Hypothalamus (tissue), 51 donors: ENCODE data around the gene TUBG2.

Source experiments
- DNase-seq, 51 donors: peaks; one replicate each; lab custom pipeline; 2025; lab: John Stamatoyannopoulos, UW

Gene TUBG2

GRCh38 chr17:42692489-42692888 is 33.4 kb downstream of the TUBG2 start:
- no peak for DNase-seq

DNA sequence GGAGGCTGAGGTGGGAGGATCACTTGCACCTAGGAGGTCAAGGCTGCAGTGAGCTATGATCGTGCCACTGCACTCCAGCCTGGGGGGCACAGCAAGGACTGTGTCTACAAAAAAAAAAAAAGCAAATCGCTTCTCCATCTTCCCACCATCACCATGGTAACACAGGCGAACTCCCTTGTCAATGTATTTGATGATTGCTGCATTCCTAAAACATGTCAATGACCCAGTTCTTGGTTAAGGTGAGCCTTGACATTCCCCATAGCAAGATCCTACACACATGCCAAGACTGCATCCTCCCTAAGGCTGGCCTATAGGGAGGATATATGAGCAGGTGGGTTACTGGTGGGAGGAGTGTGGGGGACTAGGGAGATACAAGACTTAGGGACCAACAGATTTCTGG is 35.4 kb downstream of the TUBG2 start:
- no peak for DNase-seq

GRCh38 chr17:42695500-42695899 is 36.4 kb downstream of the TUBG2 start:
- no peak for DNase-seq

DNA sequence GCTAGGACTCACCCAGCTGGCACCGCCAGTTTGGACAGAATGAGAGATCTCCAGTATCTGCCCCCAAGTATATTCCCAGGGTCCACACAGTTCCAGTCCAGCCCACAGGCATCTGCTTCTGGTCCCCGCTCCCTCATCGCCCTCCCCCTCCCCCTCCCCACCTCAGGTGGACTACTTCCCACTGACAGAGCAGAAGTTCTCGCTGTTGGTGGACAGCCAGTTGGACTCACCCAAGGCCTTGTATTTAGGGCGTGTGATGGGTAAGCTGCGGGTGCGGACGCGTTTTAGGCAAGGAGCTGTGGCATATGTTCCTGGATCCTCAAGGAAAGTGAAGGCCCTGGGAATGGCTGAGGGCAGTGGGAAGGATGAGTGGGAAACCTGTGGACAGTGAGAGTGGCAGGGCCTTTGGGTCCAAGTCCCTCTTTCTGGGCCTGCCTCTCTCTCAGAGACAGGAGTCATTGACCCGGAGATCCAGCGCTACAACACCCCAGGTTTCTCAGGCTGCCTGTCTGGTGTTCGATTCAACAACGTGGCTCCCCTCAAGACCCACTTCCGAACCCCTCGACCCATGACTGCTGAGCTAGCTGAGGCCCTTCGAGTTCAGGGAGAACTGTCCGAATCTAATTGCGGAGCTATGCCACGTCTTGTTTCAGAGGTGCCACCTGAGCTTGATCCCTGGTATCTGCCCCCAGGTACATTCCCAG is 38.2 kb downstream of the TUBG2 start:
- no peak for DNase-seq

- peak in 2 of 51 donors; percentile 29 to 31 for DNase-seq
Measured at GRCh38 chr17:42698736-42699414, 39.8 kb downstream of the TUBG2 start.

DNA sequence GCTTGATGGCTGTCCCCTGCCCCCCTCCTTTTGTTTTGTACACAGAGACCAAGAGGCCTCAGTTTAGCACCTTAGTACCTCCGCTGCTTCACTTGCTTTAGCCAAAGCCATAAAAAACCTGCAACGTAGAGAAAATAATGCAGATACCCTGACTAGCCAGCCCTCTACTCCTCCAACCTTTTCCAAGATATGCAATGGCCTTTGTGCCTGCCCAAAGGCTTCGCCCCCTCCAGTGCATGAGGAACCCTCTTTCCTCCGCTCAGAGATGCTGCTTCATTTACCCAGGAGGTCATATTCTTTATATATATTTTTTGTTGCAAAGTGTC is 40.3 kb downstream of the TUBG2 start:
- DNase-seq: no peak

GRCh38 chr17:42700586-42701289 is 41.7 kb downstream of the TUBG2 start:
- no peak for DNase-seq

DNA sequence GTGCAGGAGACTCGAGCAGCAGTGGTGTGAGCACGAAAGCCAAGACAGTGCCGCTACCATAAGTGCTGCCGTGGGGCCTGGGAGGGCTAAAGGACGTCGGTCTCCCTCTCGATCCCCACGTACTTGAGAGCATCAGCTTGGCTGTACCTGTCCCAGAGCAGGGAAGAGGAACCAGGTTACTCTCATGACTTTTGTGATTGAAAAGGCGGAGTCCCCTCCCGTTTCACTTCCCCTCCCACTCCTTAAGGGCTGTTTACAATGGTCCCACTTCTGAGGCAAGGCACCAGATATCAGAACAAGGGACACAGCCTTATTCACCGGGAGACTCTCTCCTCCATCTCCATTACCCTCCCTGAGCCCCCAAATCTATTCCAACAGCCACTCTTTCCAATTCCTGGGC is 43.4 kb downstream of the TUBG2 start:
- DNase-seq: no peak

GRCh38 chr17:42704490-42704836 is 45.4 kb downstream of the TUBG2 start:
- no peak for DNase-seq

GRCh38 chr17:42704837-42705494 is 45.9 kb downstream of the TUBG2 start:
- DNase-seq: no peak

DNA sequence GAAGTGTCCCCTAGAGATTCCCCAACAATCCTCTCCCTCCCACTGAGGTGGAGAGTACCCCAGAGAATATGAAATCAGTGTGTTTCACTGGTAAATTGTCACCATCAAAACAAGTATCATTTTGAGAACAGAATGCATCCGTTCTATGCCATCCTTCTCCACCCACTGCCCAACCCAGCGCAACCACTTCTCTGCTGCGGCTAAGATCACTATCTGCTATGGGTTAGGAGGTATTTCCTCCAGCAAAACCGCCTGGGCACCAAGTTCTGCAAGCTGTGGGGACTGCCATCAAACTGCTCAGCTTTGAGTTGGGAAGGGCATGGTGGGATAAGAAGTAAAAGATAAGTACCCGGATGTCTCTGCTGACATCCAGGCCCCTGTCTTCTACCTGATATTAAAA is 47.6 kb downstream of the TUBG2 start:
- DNase-seq: no peak

GRCh38 chr17:42708588-42708987 is 49.5 kb downstream of the TUBG2 start:
- no peak for DNase-seq

DNA sequence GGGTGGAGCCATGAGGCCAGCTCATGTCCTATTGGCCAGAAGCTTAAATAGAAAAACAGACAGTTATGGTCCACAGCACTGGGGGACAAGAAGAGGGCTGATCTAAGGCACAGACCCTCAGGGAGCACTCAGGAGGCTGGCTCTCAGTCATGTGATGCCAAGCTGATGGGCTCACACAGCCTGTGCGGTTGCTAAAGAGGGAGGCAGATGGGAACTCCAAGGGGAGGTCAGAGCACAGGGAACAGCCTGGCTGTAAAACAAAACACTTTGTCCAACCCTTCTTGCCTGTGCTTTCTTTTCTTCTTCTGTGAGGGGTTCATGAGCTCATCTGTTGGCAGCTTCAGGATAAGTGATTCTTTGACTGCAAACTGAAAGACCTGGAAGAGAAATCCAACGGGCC is 50.5 kb downstream of the TUBG2 start:
- peak in 2 of 51 donors; percentile 26 to 50 for DNase-seq
